Activated CD4-positive, alpha-beta T cell treated with anti-CD3 and anti-CD28 coated beads, Interleukin-2, amount 50 U/mL, for 48 hours (primary cell): ENCODE measurements around the gene SLC12A9.
"Not testable (repeated sequence)": the region's sequence is repeated elsewhere in the genome, so short reads cannot be mapped to it uniquely, and the experiment has no call there.

Experiments used
- DNase-seq, 2 experiments: peaks; one replicate each; pipeline ENCODE4 v3.0.0-alpha.2; 2020

The SLC12A9 gene

DNA sequence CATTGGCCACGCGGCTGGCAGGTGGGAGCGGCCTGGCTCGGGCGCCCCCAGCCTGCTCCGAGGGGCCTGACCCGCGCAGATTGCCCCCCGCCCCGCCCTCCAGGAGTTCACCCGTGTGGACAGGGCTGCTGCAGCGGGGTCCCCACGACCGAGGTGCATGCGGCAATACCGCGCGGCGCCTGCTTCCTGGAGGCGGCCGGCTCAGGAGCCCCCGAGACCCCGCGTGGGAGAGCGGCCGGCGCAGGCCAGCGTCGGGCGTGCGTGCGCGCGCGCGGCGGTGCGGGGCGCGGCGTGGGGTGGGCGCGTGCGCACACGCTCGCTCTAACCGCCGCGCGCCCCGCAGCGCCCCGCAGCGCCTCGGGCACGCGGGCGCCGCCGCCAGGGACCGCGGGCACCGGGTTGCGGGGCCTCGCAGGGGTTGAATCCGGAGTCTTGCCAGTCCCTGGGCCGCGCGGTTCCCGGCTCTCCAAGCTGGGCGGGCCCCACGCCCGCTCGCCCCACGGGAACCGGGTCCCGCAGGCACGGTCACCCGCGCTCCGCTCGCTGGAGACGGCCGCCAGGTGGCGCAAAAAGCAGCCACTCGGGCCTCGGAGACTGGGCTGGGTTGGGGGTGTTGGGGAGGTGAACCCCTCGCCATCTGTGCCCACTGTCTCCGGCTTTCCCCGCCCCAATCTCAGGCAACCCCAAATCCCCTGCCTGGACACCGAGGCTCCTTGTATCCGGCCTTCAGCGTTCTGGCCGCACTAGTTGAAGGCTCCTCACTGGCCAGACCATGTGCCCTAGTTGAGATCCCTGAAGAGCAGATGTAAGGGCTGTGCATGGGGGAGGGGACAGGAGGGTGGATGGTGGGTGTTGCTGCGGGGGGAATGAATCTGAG lies 44.5 kb downstream of the SLC12A9 start:
- DNase-seq = peak; percentile 56 to 61

DNA sequence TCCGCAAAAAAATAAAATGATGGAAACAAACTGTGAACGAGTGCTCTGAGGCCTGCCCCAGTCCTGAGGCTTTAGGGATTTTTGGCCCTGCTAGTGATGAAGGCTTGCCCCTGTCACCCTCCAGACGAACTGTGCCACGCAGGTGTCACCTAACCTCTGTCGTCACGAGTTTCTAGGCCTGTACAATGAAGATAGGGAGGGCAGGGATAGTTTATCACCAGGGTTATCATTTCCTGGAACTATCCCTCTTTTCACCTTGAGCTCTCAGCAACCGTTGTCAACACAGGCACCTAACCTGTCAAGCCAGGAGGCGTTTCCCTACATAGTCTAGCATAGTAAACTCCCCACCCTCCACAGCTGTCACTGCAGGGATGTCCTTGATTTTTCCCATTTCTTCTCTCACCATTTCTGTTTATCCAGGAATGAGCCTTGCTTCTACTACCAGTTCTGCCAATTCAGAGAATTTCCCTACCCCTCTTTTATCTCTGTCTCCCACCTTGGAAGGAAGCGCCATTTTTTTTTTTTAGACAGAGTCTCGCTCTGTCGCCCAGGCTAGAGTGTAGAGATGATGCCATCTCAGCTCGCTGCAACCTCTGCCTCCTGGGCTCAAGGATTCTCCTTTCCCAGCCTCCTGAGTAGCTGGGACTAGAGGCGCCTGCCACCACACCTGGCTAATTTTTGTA lies 45.4 kb downstream of the SLC12A9 start:
- no peak for DNase-seq

DNA sequence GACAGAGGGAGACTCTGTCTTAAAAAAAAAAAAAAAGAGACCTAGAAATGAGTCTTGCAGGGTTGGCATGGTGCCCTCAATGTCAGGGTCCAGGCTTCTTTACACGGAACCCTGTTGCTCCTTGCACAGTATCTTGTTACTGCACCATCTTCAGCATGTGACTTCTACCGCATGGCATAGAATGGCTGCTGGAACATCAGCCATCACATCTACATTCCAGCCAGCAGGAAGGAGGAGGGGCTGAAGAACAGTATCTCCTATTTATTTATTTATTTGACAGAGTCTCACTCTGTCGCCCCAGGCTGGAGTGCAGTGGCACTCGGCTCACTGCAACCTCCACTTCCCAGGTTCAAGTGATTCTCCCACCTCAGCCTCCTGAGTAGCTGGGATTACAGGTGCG lies 46.9 kb downstream of the SLC12A9 start:
- DNase-seq = no peak

DNA sequence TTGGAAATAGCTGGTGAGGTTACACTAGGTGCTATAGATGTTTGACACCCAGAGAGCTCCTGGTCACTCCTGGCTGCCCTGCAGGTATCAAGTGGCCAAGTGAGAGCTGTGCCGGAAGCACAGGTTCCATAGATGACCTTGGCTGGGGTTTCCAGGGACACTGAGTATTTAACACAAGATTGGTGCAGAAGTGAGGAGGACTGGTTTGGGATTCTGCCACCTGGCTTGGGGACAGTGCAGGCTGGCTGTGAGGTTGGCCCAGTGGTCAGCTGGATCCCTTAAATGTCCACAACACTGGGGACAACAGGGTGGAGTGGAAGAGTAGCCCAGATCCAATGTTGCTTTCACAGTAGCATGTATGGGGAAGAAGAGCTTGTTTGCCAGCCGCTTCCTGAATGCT lies 48.5 kb downstream of the SLC12A9 start:
- no peak for DNase-seq

DNA sequence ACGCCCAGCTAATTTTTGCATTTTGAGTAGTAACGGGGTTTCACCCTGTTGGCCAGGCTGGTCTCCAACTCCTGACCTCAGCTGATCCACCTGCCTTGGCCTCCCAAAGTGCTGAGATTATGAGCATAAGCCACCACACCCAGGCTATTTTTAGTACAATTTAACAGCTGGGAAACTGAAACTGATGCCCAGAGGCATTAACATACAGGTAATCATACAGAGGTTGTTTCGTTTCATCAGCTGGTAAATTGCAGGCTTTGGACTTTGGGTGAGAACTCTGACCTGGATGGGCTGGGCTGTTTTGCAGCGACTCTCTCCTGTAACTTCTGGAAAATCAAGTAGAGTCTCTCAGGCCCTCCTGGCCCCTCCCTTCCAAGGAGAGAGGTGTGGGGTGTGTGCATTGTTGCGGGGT lies 49.4 kb downstream of the SLC12A9 start:
- DNase-seq = no peak

DNA sequence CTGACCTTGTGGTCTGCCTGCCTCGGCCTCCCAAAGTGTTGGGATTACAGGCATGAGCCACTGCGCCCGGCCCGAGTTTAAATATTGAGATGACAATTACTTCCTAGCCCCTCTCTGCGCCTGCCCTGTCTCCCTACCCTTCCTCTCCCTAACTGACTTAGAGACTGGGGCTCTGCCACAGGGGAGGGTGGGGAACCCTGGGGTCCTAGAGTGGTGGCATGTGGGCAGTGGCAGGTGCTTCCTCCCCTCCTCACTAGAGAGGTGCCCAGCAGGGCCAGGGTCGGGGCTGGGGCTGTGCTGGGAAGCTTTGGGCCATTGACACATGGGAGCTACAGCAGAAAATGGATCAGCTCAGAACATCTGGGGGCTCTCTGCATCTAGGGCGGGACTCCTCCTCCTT lies 50.1 kb downstream of the SLC12A9 start:
- no peak for DNase-seq

DNA sequence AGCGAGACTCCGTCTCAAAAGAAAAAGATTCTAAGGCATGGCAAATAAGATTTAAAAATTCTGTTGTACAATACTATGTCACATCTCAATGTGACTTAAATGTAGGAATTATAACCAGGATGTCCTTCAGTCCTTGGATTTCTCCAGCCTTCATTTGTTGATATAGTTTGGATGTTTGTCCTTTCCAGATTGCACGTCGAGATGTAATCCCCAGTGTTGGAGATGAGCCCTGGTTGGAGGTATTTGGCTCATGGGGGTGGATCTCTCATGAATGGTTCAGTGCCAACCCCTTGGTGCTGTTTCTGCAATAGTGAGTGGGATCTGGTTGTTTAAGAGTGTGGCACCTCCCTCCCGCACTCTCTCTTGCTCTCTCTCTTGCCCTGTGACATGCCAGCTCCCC lies 56.0 kb downstream of the SLC12A9 start:
- DNase-seq = no peak

DNA sequence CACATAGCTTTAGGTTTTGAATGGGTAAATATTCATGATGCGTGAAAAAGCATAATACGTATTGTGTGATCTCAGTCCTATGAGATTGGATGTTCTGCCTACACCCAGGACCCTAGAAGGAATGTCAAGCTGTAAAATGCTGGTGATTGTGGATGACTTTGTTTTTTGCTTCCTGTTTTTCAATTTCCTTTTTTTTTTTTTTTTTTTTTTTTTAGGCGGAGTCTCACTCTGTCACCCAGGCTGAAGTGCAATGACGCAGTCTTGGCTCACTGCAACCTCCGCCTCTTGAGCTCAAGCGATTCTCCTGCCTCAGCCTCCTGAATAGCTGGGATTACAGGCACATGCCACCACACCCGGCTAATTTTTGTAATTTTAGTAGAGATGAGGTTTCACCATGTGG lies 57.9 kb downstream of the SLC12A9 start:
- not testable (repeated sequence) for DNase-seq

DNA sequence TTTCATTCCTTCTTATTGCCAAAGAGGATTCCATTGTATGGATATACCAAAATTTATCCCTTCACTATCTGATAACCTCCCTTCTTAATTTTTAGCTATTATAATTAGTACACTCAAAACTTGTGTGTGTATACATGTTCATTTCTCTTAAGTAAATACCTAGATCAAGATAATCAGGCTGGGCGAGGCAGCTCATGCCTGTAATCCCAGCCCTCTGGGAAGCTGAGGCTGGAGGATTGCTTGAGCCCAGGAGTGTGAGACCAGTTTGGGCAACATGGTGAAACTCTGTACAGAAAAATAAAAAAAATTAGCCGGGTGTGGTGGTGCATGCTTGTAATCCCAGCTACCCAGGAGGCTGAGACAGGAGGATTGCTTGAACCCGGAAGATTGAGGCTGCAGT lies 59.0 kb downstream of the SLC12A9 start:
- no peak for DNase-seq

DNA sequence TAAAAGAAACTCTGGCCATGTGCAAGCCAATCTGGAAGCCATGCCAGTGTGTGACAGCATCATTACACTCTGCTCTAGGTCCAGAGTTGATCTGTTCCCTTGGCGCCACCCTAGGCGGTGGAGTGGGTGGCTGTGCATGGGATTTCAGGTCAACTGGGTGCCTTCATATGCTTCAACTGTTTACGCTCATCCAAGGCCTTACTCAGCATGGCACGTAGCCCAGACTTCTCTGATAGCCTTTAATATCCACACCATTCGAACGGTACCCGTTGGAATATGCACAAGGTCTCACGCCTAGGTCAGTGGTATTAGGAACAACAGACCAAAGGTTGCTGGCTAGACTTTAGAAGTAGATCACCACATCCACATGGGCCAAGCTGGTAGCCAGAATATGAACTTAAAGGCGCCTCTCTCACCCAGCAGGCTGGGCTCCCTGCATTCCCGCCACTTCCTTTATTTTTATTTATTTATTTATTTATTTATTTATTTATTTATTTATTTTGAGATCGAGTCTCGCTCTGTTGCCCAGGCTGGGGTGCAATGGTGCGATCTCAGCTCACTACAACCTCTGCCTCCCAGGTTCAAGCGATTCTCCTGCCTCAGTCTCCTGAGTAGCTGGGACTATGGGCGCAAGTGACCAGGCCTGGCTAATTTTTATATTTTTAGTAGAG lies 61.8 kb downstream of the SLC12A9 start:
- no peak for DNase-seq

DNA sequence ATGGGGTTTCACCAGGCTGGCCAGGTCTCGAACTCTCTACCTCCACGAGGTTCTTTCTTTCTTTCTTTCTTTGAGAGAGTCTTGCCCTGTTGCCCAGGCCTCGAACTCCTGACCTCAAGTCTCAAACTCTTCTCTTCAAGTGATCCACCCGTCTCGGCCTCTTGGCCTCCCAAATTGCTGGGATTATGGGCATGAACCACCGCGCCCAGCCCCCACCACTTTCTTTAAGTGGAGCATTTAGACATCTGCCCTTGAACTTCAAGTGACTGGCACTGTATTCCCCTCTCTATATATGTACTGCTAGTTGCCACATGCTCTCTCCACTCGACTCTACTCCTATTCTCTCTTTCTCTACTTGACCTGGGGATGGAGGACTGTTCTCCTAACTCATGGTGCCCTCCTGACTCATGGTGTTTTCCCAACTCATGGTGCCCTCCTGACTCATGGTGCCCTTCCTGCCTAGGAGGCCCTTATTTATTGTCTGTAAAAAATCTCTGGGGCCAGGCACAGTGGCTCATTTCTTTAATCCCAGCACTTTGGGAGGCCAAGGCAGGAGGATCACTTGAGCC lies 62.5 kb downstream of the SLC12A9 start:
- no peak for DNase-seq
